ENCODE results near the gene INTS1. TPM values are rescaled to one million over a fixed set of nuclear protein-coding genes. Genes with fewer than 3 reads are reported as not detected.

INTS1 gene
- total and polyA plus RNA-seq, 2 of the 4 experiments (the other 2 are of a cell fraction) = 9.3 to 40.1 TPM

GRCh38 chr7:1544178-1544895 is 40.1 kb upstream of the INTS1 start:
- CTCF ChIA-PET = no interaction called here
- no peak for ATAC-seq (ENCODE audit: low read depth)
- no peak overlapping the region for H4K8ac ChIP-seq (ENCODE audit: low read depth in 2 of 2, low read length in 2 of 2)

More at GRCh38 chr7:1544178-1544895, 40.1 kb upstream of the INTS1 start:
- Histone ChIP-seq H2BK120ac (ENCODE audit: low read depth, low read length) (no peak overlapping the region), H2BK5ac (ENCODE audit: low read depth, low read length, poor library complexity, severe bottlenecking) (no peak overlapping the region), H3K4me3 (ENCODE audit: insufficient read depth, low read depth, low read length) (no peak overlapping the region), H2AK9ac (replicated peaks; ENCODE audit: low read depth, low read length, poor library complexity) (no peak overlapping the region), H4K5ac (ENCODE audit: low read depth, low read length) (no peak overlapping the region), H2AK5ac (ENCODE audit: low read depth, low read length) (no peak overlapping the region; the same call in 1 of the 2 replicates), H3K9ac (ENCODE audit: low read depth, low read length) (no peak overlapping the region), H3K4me1 (ENCODE audit: control insufficient read depth, insufficient read depth, low read length) (no peaks in the 10 kb centered on the region), H3K27me3 (ENCODE audit: control insufficient read depth, insufficient read depth, low read length) (no peaks in the 10 kb centered on the region), H2BK20ac (ENCODE audit: low read depth, low read length) (no peak overlapping the region), H4K91ac (ENCODE audit: insufficient read depth, low read depth, low read length) (no peak overlapping the region), H3K56ac (ENCODE audit: extremely low read depth, insufficient read depth, low read length) (no peak overlapping the region), H3K9me1 (ENCODE audit: insufficient read depth, low read length) (peaks cover 3% of the 10 kb centered on the region; the same call in 1 of the 2 replicates), H3K79me1 (ENCODE audit: low read depth in 1 of 2, low read length in 2 of 2) (peaks cover 0 to 28% of the 10 kb centered on the region in 2 experiments; a peak in 3 of 4 replicates), H2BK15ac (ENCODE audit: low read depth, low read length) (no peak overlapping the region), H3K4me2 (ENCODE audit: low read depth, low read length) (no peak overlapping the region), H3K4ac (ENCODE audit: low read depth, low read length) (no peak overlapping the region), H3K18ac (ENCODE audit: low read depth, low read length) (no peak overlapping the region), H3K9me3 (ENCODE audit: control insufficient read depth, insufficient read depth, low read length) (no peaks in the 10 kb centered on the region), H3K27ac (ENCODE audit: insufficient read depth, low read length) (no peak overlapping the region), H3K14ac (replicated peaks; ENCODE audit: low read depth, low read length) (no peak overlapping the region), H4K20me1 (ENCODE audit: insufficient read depth, low read length) (peaks cover 13% of the 10 kb centered on the region), H2AFZ (replicated peaks; ENCODE audit: low read length, poor library complexity) (no peak overlapping the region), H3K23ac (ENCODE audit: low read depth, low read length) (no peak overlapping the region), H3K36me3 (ENCODE audit: control insufficient read depth, insufficient read depth, low read length) (peaks cover 45% of the 10 kb centered on the region)
- POLR2A ChIA-PET (ENCODE audit: unreplicated experiment) = no interaction called here
- 81% methylated on average over 23 of the region's 41 CpGs; no CpG with 5 or more reads in 1 of the 2 experiments for WGBS, 2 experiments (ENCODE audit: extremely low coverage in 2 of 2, insufficient read length in 1 of 2)
- DNase-seq = no peak
- dilution Hi-C loops (cut with HindIII; ENCODE audit: low sequenced_read_pairs, unreplicated experiment) = no loop called here
- in situ Hi-C loops (cut with MboI; ENCODE audit: low sequenced_read_pairs) = no loop called here
- no TSS peak for BruUV-seq (replicated peaks)
- TF ChIP-seq CHD1 (IDR thresholded peaks at IDR 0.05; ENCODE audit: low read depth, low read length) (no peak), FOS (IDR thresholded peaks at IDR 0.05; ENCODE audit: low read depth, low read length) (no peak), USF2 (IDR thresholded peaks at IDR 0.05; ENCODE audit: low read depth, low read length) (no peak), SMC3 (IDR thresholded peaks at IDR 0.05; ENCODE audit: low read depth, low read length) (no peak), MAFK (IDR thresholded peaks at IDR 0.05; ENCODE audit: low read depth, low read length) (no peak), CTCF (conservative IDR thresholded peaks at IDR 0.05; ENCODE audit: low read depth, low read length) (no peak), MAZ (IDR thresholded peaks at IDR 0.05; ENCODE audit: borderline replicate concordance, low read depth, low read length) (no peak), NFE2L2 (IDR thresholded peaks at IDR 0.05; ENCODE audit: low read depth, low read length) (no peak), RAD21 (IDR thresholded peaks at IDR 0.05; ENCODE audit: low read length) (no peak), ELK1 (IDR thresholded peaks at IDR 0.05; ENCODE audit: borderline replicate concordance, low read depth, low read length) (no peak), POLR2A (IDR thresholded peaks at IDR 0.05; ENCODE audit: low read depth, low read length) (no peak; the same call in 1 of the 2 replicates), CEBPB (IDR thresholded peaks at IDR 0.05; ENCODE audit: low read depth, low read length) (no peak), BHLHE40 (IDR thresholded peaks at IDR 0.05; ENCODE audit: low read depth, low read length) (no peak), MXI1 (IDR thresholded peaks at IDR 0.05; ENCODE audit: borderline replicate concordance, low read depth, low read length) (no peak), RFX5 (IDR thresholded peaks at IDR 0.05; ENCODE audit: low read depth, low read length) (no peak), RCOR1 (IDR thresholded peaks at IDR 0.05; ENCODE audit: insufficient replicate concordance, low read length) (no peak)
- intact Hi-C loops (cut with micrococcal nuclease) = no loop called here

Data from IMR-90 (cell line).